H1 (cell line): ENCODE measurements around the gene MDM4. TPM values are rescaled to one million over a fixed set of nuclear protein-coding genes. Genes with fewer than 3 reads are reported as not detected.

Experiments used
- CTCF ChIA-PET: fragments of 300-600 bp; sonication (Branson Sonifier 250); formaldehyde crosslinking; loops from one replicate; lab custom pipeline; 2021; ENCODE audit not compliant: partially characterized antibody; lab: Charles Lee
- POLR2A ChIA-PET: fragments of 300-600 bp; sonication (Branson Sonifier 250); formaldehyde crosslinking; loops from one replicate; lab custom pipeline; 2021; ENCODE audit warnings: inconsistent platforms; ENCODE audit not compliant: partially characterized antibody; lab: Charles Lee
- DNase-seq, 2 experiments: peaks; one replicate each; pipeline versions ENCODE4 v3.0.0 to v3.0.0-alpha.2; 2010 to 2022; ENCODE audit warnings: low spot score in 2 of 2, low read depth in 1 of 2, mixed read lengths in 1 of 2
- FAIRE-seq: peaks from 2 replicates; lab custom pipeline; 2011; peaks lifted over from hg19 to GRCh38; lab: Jason Lieb, UNC
- H2AFZ ChIP-seq: 2 replicates; pipeline ENCODE4 v1.8.1; 2012; ENCODE audit warnings: low read length, inconsistent platforms
- H2AK5ac ChIP-seq: 2 replicates; pipeline ENCODE4 v1.6.1; 2013; ENCODE audit warnings: low read depth, low read length
- H2BK120ac ChIP-seq: replicated peaks from 2 replicates; pipeline ENCODE3; 2013; ENCODE audit warnings: low read depth, low read length, inconsistent platforms
- H2BK12ac ChIP-seq: 2 replicates; pipeline ENCODE4 v1.6.1; 2013; ENCODE audit warnings: low read depth, low read length
- H2BK15ac ChIP-seq: 2 replicates; pipeline ENCODE4 v1.6.1; 2013; ENCODE audit warnings: low read length
- H2BK20ac ChIP-seq: 2 replicates; pipeline ENCODE4 v1.6.1; 2013; ENCODE audit warnings: low read length
- H2BK5ac ChIP-seq: 2 replicates; pipeline ENCODE4 v1.6.1; 2013; ENCODE audit warnings: low read depth, low read length
- H3K14ac ChIP-seq: 2 replicates; pipeline ENCODE4 v1.6.1; 2013; ENCODE audit warnings: inconsistent platforms; ENCODE audit not compliant: insufficient read length
- H3K18ac ChIP-seq: 2 replicates; pipeline ENCODE4 v1.6.1; 2013; ENCODE audit warnings: low read length; ENCODE audit errors: extremely low read depth
- H3K23ac ChIP-seq: 2 replicates; pipeline ENCODE4 v1.6.1; 2013; ENCODE audit warnings: inconsistent platforms; ENCODE audit not compliant: insufficient read length
- H3K23me2 ChIP-seq: 2 replicates; pipeline ENCODE4 v1.6.1; 2013; ENCODE audit warnings: low read depth, low read length
- H3K27ac ChIP-seq: 2 replicates; pipeline ENCODE4 v1.6.1; 2011; ENCODE audit warnings: low read depth, low read length, inconsistent platforms
- H3K27me3 ChIP-seq, 4 experiments: replicated peaks in 1 of 4; 1 replicate in 1 of 4; 2 replicates in 3 of 4; pipeline versions ENCODE4 v1.6.1 to v1.8.1; 2011 to 2013; ENCODE audit warnings: low read length in 3 of 4, mild to moderate bottlenecking in 3 of 4, inconsistent platforms in 2 of 4, mixed read lengths in 2 of 4, moderate library complexity in 1 of 4; ENCODE audit not compliant: control insufficient read depth in 3 of 4, insufficient read depth in 3 of 4; ENCODE audit errors: extremely low read depth in 1 of 4
- H3K36me3 ChIP-seq, 4 experiments: 2 replicates each; pipeline versions ENCODE4 v1.6.1 to v1.8.1; 2011 to 2013; ENCODE audit warnings: mild to moderate bottlenecking in 4 of 4, low read length in 3 of 4, moderate library complexity in 2 of 4, control low read depth in 1 of 4, inconsistent platforms in 1 of 4; ENCODE audit not compliant: insufficient read depth in 4 of 4, control insufficient read depth in 2 of 4
- H3K4ac ChIP-seq: replicated peaks from 2 replicates; pipeline ENCODE3; 2013; ENCODE audit warnings: low read length, low read depth, mixed read lengths, inconsistent platforms; ENCODE audit not compliant: insufficient read length
- H3K4me1 ChIP-seq, 4 experiments: replicated peaks in 1 of 4; 1 replicate in 1 of 4; 2 replicates in 3 of 4; pipeline versions ENCODE4 v1.6.1 to v1.8.1; 2011 to 2013; ENCODE audit warnings: low read length in 3 of 4, inconsistent platforms in 2 of 4, mixed read lengths in 1 of 4; ENCODE audit not compliant: insufficient read depth in 4 of 4, control insufficient read depth in 3 of 4
- H3K4me2 ChIP-seq, 2 experiments: 2 replicates each; pipeline versions ENCODE4 v1.6.1 to v1.8.1; 2011 to 2013; ENCODE audit warnings: low read depth in 2 of 2, low read length in 2 of 2, control low read depth in 1 of 2, inconsistent platforms in 1 of 2, mild to moderate bottlenecking in 1 of 2; ENCODE audit not compliant: insufficient read depth in 1 of 2
- H3K4me3 ChIP-seq, 4 experiments: fragments of 200-600, 300-600 bp in 1 of 4; sonication (generic), shearing (Covaris generic), sonication (Bioruptor Twin) in 1 of 4; 2 replicates each; pipeline versions ENCODE4 v1.5.1 to v1.8.1; 2011 to 2016; ENCODE audit warnings: low read length in 4 of 4, low read depth in 3 of 4, control low read depth in 2 of 4, inconsistent platforms in 2 of 4, mild to moderate bottlenecking in 2 of 4, mixed read lengths in 1 of 4, moderate library complexity in 1 of 4; ENCODE audit not compliant: insufficient read depth in 2 of 4; ENCODE audit errors: extremely low read depth in 1 of 4
- H3K56ac ChIP-seq: replicated peaks from 2 replicates; pipeline ENCODE3; 2013; ENCODE audit warnings: low read depth, mild to moderate bottlenecking, mixed read lengths, low read length, inconsistent platforms; ENCODE audit not compliant: insufficient read length
- H3K79me1 ChIP-seq: 2 replicates; pipeline ENCODE4 v1.6.1; 2013; ENCODE audit warnings: low read depth, low read length, control low read depth
- H3K79me2 ChIP-seq, 2 experiments: 2 replicates each; pipeline versions ENCODE4 v1.6.1 to v1.8.1; 2012 to 2013; ENCODE audit warnings: low read length in 2 of 2, mild to moderate bottlenecking in 2 of 2, inconsistent platforms in 1 of 2; ENCODE audit not compliant: insufficient read depth in 2 of 2, control insufficient read depth in 1 of 2
- H3K9ac ChIP-seq, 4 experiments: replicated peaks in 1 of 4; 1 replicate in 1 of 4; 2 replicates in 3 of 4; pipeline versions ENCODE4 v1.6.1 to v1.8.1; 2011 to 2013; ENCODE audit warnings: low read depth in 3 of 4, low read length in 3 of 4, control low read depth in 2 of 4, mild to moderate bottlenecking in 2 of 4, moderate library complexity in 2 of 4, inconsistent platforms in 1 of 4; ENCODE audit errors: extremely low read depth in 1 of 4
- H3K9me3 ChIP-seq, 2 experiments: 2 replicates each; pipeline versions ENCODE4 v1.6.1 to v1.8.1; 2012 to 2013; ENCODE audit warnings: mild to moderate bottlenecking in 2 of 2, moderate library complexity in 2 of 2, control low read depth in 1 of 2, inconsistent platforms in 1 of 2, low read depth in 1 of 2, low read length in 1 of 2, mixed read lengths in 1 of 2; ENCODE audit not compliant: insufficient read depth in 2 of 2
- H4K20me1 ChIP-seq, 2 experiments: replicated peaks in 1 of 2; 2 replicates each; pipeline versions ENCODE3 to v1.8.1; 2011 to 2013; ENCODE audit warnings: inconsistent platforms in 2 of 2, low read length in 2 of 2, mild to moderate bottlenecking in 1 of 2; ENCODE audit not compliant: insufficient read depth in 2 of 2, control insufficient read depth in 1 of 2
- H4K5ac ChIP-seq: 2 replicates; pipeline ENCODE4 v1.6.1; 2013; ENCODE audit warnings: low read length, low read depth, mixed read lengths, inconsistent platforms; ENCODE audit not compliant: insufficient read length
- H4K8ac ChIP-seq: 2 replicates; pipeline ENCODE4 v1.8.0; 2013; ENCODE audit warnings: mild to moderate bottlenecking, moderate library complexity, low read length, inconsistent platforms; ENCODE audit not compliant: insufficient read depth; ENCODE audit errors: extremely low read depth
- H4K91ac ChIP-seq: replicated peaks from 2 replicates; pipeline ENCODE3; 2013; ENCODE audit warnings: low read length, mixed read lengths, inconsistent platforms; ENCODE audit not compliant: insufficient read length
- CBX5 ChIP-seq: fragments of 300-800, 300-1000 bp; sonication (generic); IDR thresholded peaks from 2 replicates; pipeline ENCODE4 v1.7.1; 2016; ENCODE audit warnings: antibody characterized with exemption, low read length, low read depth
- CEBPB ChIP-seq: IDR thresholded peaks from 2 replicates; pipeline ENCODE4 v1.6.1; 2012; ENCODE audit warnings: low read depth, low read length
- CREB1 ChIP-seq: IDR thresholded peaks from 2 replicates; pipeline ENCODE4 v1.6.1; 2012; ENCODE audit warnings: inconsistent platforms
- CTBP2 ChIP-seq: IDR thresholded peaks from 2 replicates; pipeline ENCODE4 v1.7.0; 2011; ENCODE audit warnings: borderline replicate concordance, mild to moderate bottlenecking, moderate library complexity, mixed read lengths, low read length; ENCODE audit not compliant: insufficient read depth, insufficient read length
- EZH2 ChIP-seq: fragments of 200-600 bp; sonication (generic); IDR thresholded peaks from 2 replicates; pipeline ENCODE4 v1.7.1; 2012; ENCODE audit warnings: low read depth, mild to moderate bottlenecking, moderate library complexity, low read length, inconsistent platforms; ENCODE audit not compliant: severe bottlenecking
- KDM5A ChIP-seq: fragments of 200-600 bp; IDR thresholded peaks from 2 replicates; pipeline ENCODE4 v1.7.1; 2012; ENCODE audit warnings: mild to moderate bottlenecking, low read length, inconsistent platforms, mixed read lengths
- RBBP5 ChIP-seq: IDR thresholded peaks from 2 replicates; pipeline ENCODE4 v1.7.1; 2012; ENCODE audit warnings: low read depth, mild to moderate bottlenecking, inconsistent platforms, low read length, moderate library complexity, borderline replicate concordance
- RFX5 ChIP-seq: IDR thresholded peaks from 2 replicates; pipeline ENCODE4 v1.6.1; 2011; ENCODE audit warnings: low read depth, low read length, improper control_type of control experiment, borderline replicate concordance
- SIN3A ChIP-seq, 2 experiments: IDR thresholded peaks in 1 of 2; conservative IDR thresholded peaks in 1 of 2; 2 replicates each; pipeline ENCODE4 v1.6.1; 2011 to 2012; ENCODE audit warnings: low read length in 2 of 2, improper control_type of control experiment in 1 of 2, low read depth in 1 of 2, mild to moderate bottlenecking in 1 of 2
- WGBS, 2 experiments: shearing (Covaris generic) in 1 of 2; methylation state at CpG; one replicate each; pipeline versions ENCODE4 v1.1.6 to v1.1.7; 2013 to 2015; ENCODE audit warnings: low lambda C conversion rate in 2 of 2, mixed read lengths in 2 of 2, inconsistent platforms in 1 of 2, low coverage in 1 of 2, missing lambda C conversion rate in 1 of 2; ENCODE audit not compliant: insufficient replicate concordance in 2 of 2, insufficient coverage in 1 of 2, insufficient read length in 1 of 2; ENCODE audit errors: extremely low coverage in 1 of 2, missing lambda C conversion rate in 1 of 2; 5-methylcytosine and 5-hydroxymethylcytosine counted together
- polyA plus RNA-seq, 7 experiments: library from polyadenylated mRNA; depleted of rRNA in 3 of 7; stranded (reverse) in 5 of 7; unstranded in 2 of 7; fragments of >200 nt in 5 of 7; fragments of 200-250 nt in 2 of 7; gene quantifications; 1 replicate in 5 of 7; 2 replicates in 1 of 7; 4 replicates in 1 of 7; pipeline versions ENCODE4 v1.2.1 to v1.2.3, GENCODE V29; 2011 to 2013; ENCODE audit warnings: missing spikeins in 2 of 7, mixed read lengths in 2 of 7
- total RNA-seq: library from RNA; stranded (reverse); fragmentation: NEBNext Ultra II Directional; extraction: Animal tissue kit (Norgen Biotek cat#: 25700); gene quantifications from 2 replicates; pipeline ENCODE4 v1.2.1, GENCODE V29; 2021
- TF ChIP-seq, protein P1 (sequence below), 3 experiments: IDR thresholded peaks; 1 replicate in 2 of 3; 2 replicates in 1 of 3; pipeline versions ENCODE4 v1.5.1 to v1.6.1; 2011; ENCODE audit warnings: low read length in 3 of 3, mild to moderate bottlenecking in 3 of 3, inconsistent platforms in 2 of 3, low read depth in 1 of 3, moderate library complexity in 1 of 3; ENCODE audit not compliant: insufficient read depth in 1 of 3; ENCODE audit errors: control extremely low read depth in 1 of 3

MDM4 gene
- total and polyA plus RNA-seq, 2 of the 8 experiments (the other 6 are each of a cell fraction or from before 2014, with no cell fraction given): 10.8 to 84.9 TPM

DNA sequence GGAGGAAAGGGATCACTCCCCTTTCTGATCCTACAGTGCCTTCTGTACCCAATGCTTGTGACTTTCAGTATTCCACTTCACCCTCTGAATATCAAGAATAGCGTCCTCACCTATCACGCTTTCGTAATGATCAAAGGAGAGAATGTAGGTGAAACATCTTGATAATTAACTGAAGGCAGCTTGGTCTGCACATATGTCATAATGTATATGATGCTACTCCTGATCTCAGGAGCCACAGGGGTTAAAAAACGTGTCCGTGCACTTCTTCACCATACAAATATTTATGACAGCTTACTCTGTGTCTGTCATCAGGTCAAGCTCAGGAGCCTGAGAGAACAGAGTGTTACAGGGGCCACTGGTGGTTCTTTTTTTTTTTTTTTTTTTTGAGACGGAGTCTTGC is 20.4 kb upstream of the MDM4 start:
- Histone ChIP-seq H3K56ac (no peak overlapping the region), H2AFZ (no peak overlapping the region), H2BK5ac (no peak overlapping the region), H4K91ac (no peak overlapping the region), H4K20me1 (no peaks in the 10 kb centered on the region), H3K14ac (no peak overlapping the region), H3K9ac (no peak overlapping the region), H2BK15ac (0 out of 2 replicates have a peak overlapping the region, but pooled peaks have one; percentile 19), H4K8ac (no peak overlapping the region), H3K23ac (no peak overlapping the region), H3K27me3 (peaks cover 0 to 3% (median under 1%) of the 10 kb centered on the region in 4 experiments; a peak in 1 of 7 replicates), H2BK120ac (no peak overlapping the region), H3K4me1 (peaks cover 0 to 14% (median 6%) of the 10 kb centered on the region in 4 experiments; a peak in 5 of 7 replicates), H3K79me1 (no peaks in the 10 kb centered on the region), H3K4ac (peak overlapping the region; percentile 44), H3K18ac (no peak overlapping the region), H3K27ac (no peak overlapping the region), H3K79me2 (peaks cover 0 to 19% of the 10 kb centered on the region in 2 experiments; a peak in 2 of 4 replicates), H3K36me3 (no peaks in the 10 kb centered on the region), H3K23me2 (peaks cover 15% of the 10 kb centered on the region), H4K5ac (no peak overlapping the region), H3K4me2 (peak overlapping the region; percentile 80 to 94; a peak in 2 of 4 replicates), H3K9me3 (no peaks in the 10 kb centered on the region), H2AK5ac (no peak overlapping the region), H2BK12ac (no peak overlapping the region), H2BK20ac (no peak overlapping the region), H3K4me3 (peak overlapping the region in 3 of 4 experiments; percentile 82 to 94 (median 94); a peak in 3 of 8 replicates)
- no peak for FAIRE-seq
- ChIA-PET CTCF (interaction anchor here (0.6 to 49.0 kb wide), 6 partner anchors 9 to 310 kb away, joined by 3 to 2124 read pairs (median 45); no protein-coding TSS in a partner anchor), POLR2A (interaction anchor here (1.0 to 6.3 kb wide), 8 partner anchors 11 to 96 kb away, joined by 5 to 56 read pairs (median 18); partner anchors contain the start of gene MDM4)
- WGBS, 2 experiments: 83% methylated on average over 5 of the region's 6 CpGs; no CpG with 5 or more reads in 1 of the 2 experiments
- no peak for DNase-seq
- no peak for TF ChIP-seq CTBP2
- TF ChIP-seq SIN3A (conservative IDR thresholded peaks at IDR 0.05 in 1 of 2, IDR thresholded peaks at IDR 0.05 in 1 of 2; ENCODE audit: low read depth in 1 of 2, low read length in 2 of 2): no peak
- TF ChIP-seq KDM5A: no peak
- TF ChIP-seq, protein P1, sequence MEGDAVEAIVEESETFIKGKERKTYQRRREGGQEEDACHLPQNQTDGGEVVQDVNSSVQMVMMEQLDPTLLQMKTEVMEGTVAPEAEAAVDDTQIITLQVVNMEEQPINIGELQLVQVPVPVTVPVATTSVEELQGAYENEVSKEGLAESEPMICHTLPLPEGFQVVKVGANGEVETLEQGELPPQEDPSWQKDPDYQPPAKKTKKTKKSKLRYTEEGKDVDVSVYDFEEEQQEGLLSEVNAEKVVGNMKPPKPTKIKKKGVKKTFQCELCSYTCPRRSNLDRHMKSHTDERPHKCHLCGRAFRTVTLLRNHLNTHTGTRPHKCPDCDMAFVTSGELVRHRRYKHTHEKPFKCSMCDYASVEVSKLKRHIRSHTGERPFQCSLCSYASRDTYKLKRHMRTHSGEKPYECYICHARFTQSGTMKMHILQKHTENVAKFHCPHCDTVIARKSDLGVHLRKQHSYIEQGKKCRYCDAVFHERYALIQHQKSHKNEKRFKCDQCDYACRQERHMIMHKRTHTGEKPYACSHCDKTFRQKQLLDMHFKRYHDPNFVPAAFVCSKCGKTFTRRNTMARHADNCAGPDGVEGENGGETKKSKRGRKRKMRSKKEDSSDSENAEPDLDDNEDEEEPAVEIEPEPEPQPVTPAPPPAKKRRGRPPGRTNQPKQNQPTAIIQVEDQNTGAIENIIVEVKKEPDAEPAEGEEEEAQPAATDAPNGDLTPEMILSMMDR (IDR thresholded peaks at IDR 0.05; ENCODE audit: control extremely low read depth in 1 of 3, insufficient read depth in 1 of 3, low read depth in 1 of 3, low read length in 3 of 3): no peak
- no peak for TF ChIP-seq CREB1
- TF ChIP-seq RBBP5: no peak
- no peak for TF ChIP-seq CBX5
- TF ChIP-seq RFX5: no peak
- TF ChIP-seq EZH2: no peak
- TF ChIP-seq CEBPB: no peak
